Bronchial epithelial cell (primary cell): ENCODE data around the gene DIPK2A. TPM values are rescaled to one million over a fixed set of nuclear protein-coding genes. Genes with fewer than 3 reads are reported as not detected.

Experiments
- DNase-seq: peaks from one replicate; pipeline ENCODE4 v3.0.0-alpha.2; 2010; ENCODE audit warnings: low read depth
- FAIRE-seq: peaks from 2 replicates; lab custom pipeline; 2011; peaks lifted over from hg19 to GRCh38; lab: Jason Lieb, UNC
- H3K27me3 ChIP-seq: 2 replicates; pipeline ENCODE4 v1.5.1; 2011; ENCODE audit warnings: low read length; ENCODE audit not compliant: control insufficient read depth, insufficient read depth
- H3K36me3 ChIP-seq: 2 replicates; pipeline ENCODE4 v1.5.1; 2011; ENCODE audit warnings: low read length; ENCODE audit not compliant: control insufficient read depth, insufficient read depth
- H3K4me3 ChIP-seq: 2 replicates; pipeline ENCODE4 v1.5.1; 2011; ENCODE audit warnings: mild to moderate bottlenecking, low read depth, low read length, control low read depth
- total RNA-seq: library from RNA; depleted of rRNA; stranded (reverse); fragments of >200 nt; gene quantifications from 2 replicates; pipeline ENCODE4 v1.2.1, GENCODE V29; 2014
- TF ChIP-seq, protein P1 (sequence below): IDR thresholded peaks from 2 replicates; pipeline ENCODE4 v1.5.1; 2011; ENCODE audit warnings: mild to moderate bottlenecking, moderate library complexity, low read length, control low read depth, inconsistent platforms; ENCODE audit not compliant: insufficient read depth, severe bottlenecking

DIPK2A gene
- total RNA-seq, 1 donor from 2014 or later: 19.0 TPM

DNA sequence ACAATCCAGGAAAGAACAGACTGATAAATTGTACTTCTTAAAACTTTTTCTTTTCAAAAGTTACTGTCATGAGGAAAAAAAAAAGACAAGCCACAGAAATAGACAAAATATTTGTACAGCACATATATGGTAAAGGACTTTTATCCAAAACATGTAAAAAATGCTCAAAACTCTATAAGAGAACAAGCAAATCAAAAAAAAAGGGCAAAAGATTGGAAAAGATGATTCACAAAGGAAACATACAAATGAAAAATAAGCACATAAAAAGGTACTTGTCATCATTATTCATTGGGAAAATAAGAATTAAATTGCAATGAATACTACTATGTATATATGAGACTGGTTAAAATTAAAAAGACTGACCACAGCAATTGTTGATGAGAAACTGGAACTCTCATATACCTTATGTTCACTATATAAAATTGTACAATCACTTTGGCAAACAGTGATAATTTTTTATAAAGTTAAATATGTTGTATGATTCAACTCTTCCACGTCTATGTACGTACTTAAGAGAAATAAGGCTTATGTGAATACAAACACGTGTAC is 39.7 kb downstream of the DIPK2A start:
- no peaks in the 10 kb centered on the region for H3K36me3 ChIP-seq
- TF ChIP-seq, protein P1, sequence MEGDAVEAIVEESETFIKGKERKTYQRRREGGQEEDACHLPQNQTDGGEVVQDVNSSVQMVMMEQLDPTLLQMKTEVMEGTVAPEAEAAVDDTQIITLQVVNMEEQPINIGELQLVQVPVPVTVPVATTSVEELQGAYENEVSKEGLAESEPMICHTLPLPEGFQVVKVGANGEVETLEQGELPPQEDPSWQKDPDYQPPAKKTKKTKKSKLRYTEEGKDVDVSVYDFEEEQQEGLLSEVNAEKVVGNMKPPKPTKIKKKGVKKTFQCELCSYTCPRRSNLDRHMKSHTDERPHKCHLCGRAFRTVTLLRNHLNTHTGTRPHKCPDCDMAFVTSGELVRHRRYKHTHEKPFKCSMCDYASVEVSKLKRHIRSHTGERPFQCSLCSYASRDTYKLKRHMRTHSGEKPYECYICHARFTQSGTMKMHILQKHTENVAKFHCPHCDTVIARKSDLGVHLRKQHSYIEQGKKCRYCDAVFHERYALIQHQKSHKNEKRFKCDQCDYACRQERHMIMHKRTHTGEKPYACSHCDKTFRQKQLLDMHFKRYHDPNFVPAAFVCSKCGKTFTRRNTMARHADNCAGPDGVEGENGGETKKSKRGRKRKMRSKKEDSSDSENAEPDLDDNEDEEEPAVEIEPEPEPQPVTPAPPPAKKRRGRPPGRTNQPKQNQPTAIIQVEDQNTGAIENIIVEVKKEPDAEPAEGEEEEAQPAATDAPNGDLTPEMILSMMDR: no peak
- DNase-seq (no peak), FAIRE-seq (no peak)
- no peak overlapping the region for H3K4me3 ChIP-seq
- H3K27me3 ChIP-seq: no peaks in the 10 kb centered on the region

DNA sequence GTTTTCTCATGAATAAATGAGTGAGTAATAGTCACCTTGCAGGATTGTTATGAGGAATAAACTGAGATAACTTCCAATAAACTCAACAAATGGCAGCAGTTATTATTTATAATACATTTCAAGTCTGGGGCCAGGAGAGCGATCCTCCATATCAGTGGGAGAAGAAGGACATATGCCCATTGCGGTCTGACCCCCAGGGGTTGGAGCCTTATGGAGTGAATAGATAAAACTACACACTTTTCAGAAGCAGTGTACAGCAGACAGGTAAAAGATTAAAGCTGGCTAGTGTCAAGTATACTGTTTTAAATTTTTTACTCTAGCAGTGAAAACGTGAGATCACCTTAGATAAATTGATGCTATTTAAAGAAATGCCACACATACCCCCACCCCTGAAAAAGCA is 43.5 kb downstream of the DIPK2A start:
- H3K4me3 ChIP-seq: no peak overlapping the region
- no peaks in the 10 kb centered on the region for H3K36me3 ChIP-seq
- TF ChIP-seq, protein P1: no peak
- no peaks in the 10 kb centered on the region for H3K27me3 ChIP-seq
- FAIRE-seq (no peak), DNase-seq (no peak)

DNA sequence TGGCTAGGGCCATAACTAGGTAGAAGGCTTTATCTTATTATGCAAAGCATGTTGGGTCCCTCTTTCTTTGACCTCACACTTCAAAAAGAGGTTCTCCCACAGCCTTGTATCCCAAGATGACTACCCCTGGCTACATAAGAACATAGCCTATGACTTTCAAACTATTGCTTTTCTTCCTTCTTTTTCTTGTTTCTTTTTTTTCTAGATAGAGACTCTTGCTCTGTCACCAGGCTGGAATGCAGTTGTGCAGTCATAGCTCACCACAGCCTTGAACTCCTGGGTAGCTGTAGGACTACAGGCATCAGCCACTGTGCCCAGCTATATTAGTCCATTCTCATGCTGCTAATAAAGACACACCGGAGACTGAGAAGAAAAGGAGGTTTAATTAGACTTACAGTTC is 47.2 kb downstream of the DIPK2A start:
- Histone ChIP-seq H3K36me3 (no peaks in the 10 kb centered on the region), H3K27me3 (no peaks in the 10 kb centered on the region), H3K4me3 (no peak overlapping the region)
- DNase-seq (peak; percentile 78), FAIRE-seq (no peak)
- TF ChIP-seq, protein P1: no peak

Other genes with a start within 250 kb of the DIPK2A start
- 1.3 and 1.4 TPM in 2 replicates for gene SLC9A9, start 123.4 kb upstream of the DIPK2A start, total RNA-seq